ENCODE results near the gene COL4A4. TPM values are rescaled to one million over a fixed set of nuclear protein-coding genes. Genes with fewer than 3 reads are reported as not detected.

Gene COL4A4
- total and polyA plus RNA-seq, 2 experiments from 2014 or later: 1.3 to 3.1 TPM

- H3K36me3 Mint-ChIP-seq (ENCODE audit: low read depth): peaks cover 16% of the 10 kb centered on the region; the same call in 2 of the 3 replicates
- H3K9me2 ChIP-seq (ENCODE audit: insufficient read depth): peaks cover 8% of the 10 kb centered on the region; the same call in 1 of the 2 replicates
- H3K4me1 ChIP-seq (ENCODE audit: insufficient read depth): 0 out of 2 replicates have a peak, but pooled peaks cover 4% of the 10 kb centered on the region
- H3K27ac Mint-ChIP-seq: no peak overlapping the region
- no peak for TF ChIP-seq CREB1 (CRISPR knock-in tag; IDR thresholded peaks at IDR 0.05; ENCODE audit: low read depth)
- TF ChIP-seq ZNF331 (CRISPR knock-in tag; IDR thresholded peaks at IDR 0.05; ENCODE audit: low read depth): no peak
- TF ChIP-seq ZNF114 (CRISPR knock-in tag; IDR thresholded peaks at IDR 0.05): no peak
- no peak for TF ChIP-seq EZH2 (IDR thresholded peaks at IDR 0.05; ENCODE audit: low read depth, unreplicated experiment)
- no peak for TF ChIP-seq ETS1 (IDR thresholded peaks at IDR 0.05)
- no peak for TF ChIP-seq REST (IDR thresholded peaks at IDR 0.05; ENCODE audit: unreplicated experiment)
- TF ChIP-seq ZNF462 (CRISPR knock-in tag; IDR thresholded peaks at IDR 0.05): no peak
- no peak for TF ChIP-seq STAT1 (IDR thresholded peaks at IDR 0.05; ENCODE audit: unreplicated experiment)
- TF ChIP-seq POLR2AphosphoS5 (IDR thresholded peaks at IDR 0.05; ENCODE audit: low read depth): no peak
- no peak for TF ChIP-seq CTCF (conservative IDR thresholded peaks at IDR 0.05; ENCODE audit: low read depth in 2 of 2)
- TF ChIP-seq JUNB (IDR thresholded peaks at IDR 0.05; ENCODE audit: unreplicated experiment): no peak
- no peak for TF ChIP-seq EZH2phosphoT487 (IDR thresholded peaks at IDR 0.05; ENCODE audit: unreplicated experiment)
- TF ChIP-seq NANOG (IDR thresholded peaks at IDR 0.05; ENCODE audit: borderline replicate concordance): no peak
- no peaks in the 10 kb centered on the region for H4K20me1 ChIP-seq (replicated peaks; ENCODE audit: insufficient read depth)
- H3K79me2 ChIP-seq (replicated peaks; ENCODE audit: insufficient read depth): no peaks in the 10 kb centered on the region
- H3K4me1 Mint-ChIP-seq: no peaks in the 10 kb centered on the region
- H3K4me2 ChIP-seq: no peak overlapping the region
- no peaks in the 10 kb centered on the region for H3K36me3 ChIP-seq (ENCODE audit: insufficient read depth)
- H3K27ac ChIP-seq (ENCODE audit: low read depth): no peak overlapping the region
- no peak for ATAC-seq
- no peaks in the 10 kb centered on the region for H3K27me3 ChIP-seq (ENCODE audit: insufficient read depth)
- DNase-seq (ENCODE audit: low spot score): no peak
- peaks cover 17% of the 10 kb centered on the region for H3K9me3 Mint-ChIP-seq
- no peak overlapping the region for H3K4me3 ChIP-seq
- H3F3A ChIP-seq (replicated peaks; ENCODE audit: low read depth): no peaks in the 10 kb centered on the region
- H2AFZ ChIP-seq: no peak overlapping the region
- H3K27me3 Mint-ChIP-seq (ENCODE audit: insufficient read depth, low read depth, poor library complexity): no peaks in the 10 kb centered on the region
- no peak overlapping the region for H3K4me3 Mint-ChIP-seq
These were observed 201.7 kb downstream of the COL4A4 start for GRCh38 chr2:226962176-226962773.
